Endometrial microvascular endothelial cells (primary cell): ENCODE data around the gene MBD3L3. TPM values are rescaled to one million over a fixed set of nuclear protein-coding genes. Genes with fewer than 3 reads are reported as not detected.

Source experiments
- in situ Hi-C: cut with HindIII; loops from 2 replicates; pipeline ENCODE4 v1.10.0; 2017; ENCODE audit warnings: low sequenced_read_pairs, low pct_unique_long_range_greater_than_20kb; ENCODE audit errors: inconsistent ontology term
- total RNA-seq: library from RNA; depleted of rRNA; stranded (reverse); fragments of >200 nt; gene quantifications from one replicate; pipeline ENCODE4 v1.2.3, GENCODE V29; 2015; ENCODE audit errors: inconsistent ontology term

Gene MBD3L3
- total RNA-seq, 1 donor from 2014 or later = not detected

DNA sequence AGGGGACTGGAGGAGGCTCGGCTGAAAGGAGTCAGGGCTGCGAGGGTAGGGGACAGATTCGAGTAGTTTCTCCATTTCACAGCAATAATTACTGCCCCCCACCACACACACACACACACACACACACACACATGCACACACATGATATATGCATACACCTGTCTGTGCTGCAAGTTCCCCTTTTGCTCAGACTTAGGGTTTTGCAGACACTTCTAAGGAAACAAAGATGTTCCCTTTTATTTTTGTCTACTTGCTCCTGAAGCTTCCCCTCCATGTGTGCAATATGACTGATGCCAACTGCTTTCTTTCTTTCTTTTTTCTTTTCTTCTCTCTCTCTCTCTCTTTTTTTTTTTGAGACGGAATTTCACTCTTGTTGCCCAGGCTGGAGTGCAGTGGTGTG is 50.6 kb downstream of the MBD3L3 start:
- in situ Hi-C loops = no loop called here

Other genes with a start within 250 kb of the MBD3L3 start
- gene ADGRE1, start 171.1 kb downstream of the MBD3L3 start, total RNA-seq = not detected
- not detected for gene MBD3L2B, start 37.2 kb downstream of the MBD3L3 start, total RNA-seq
- gene MBD3L5, start 28.1 kb downstream of the MBD3L3 start, total RNA-seq = not detected
- not detected for gene MBD3L4, start 18.5 kb downstream of the MBD3L3 start, total RNA-seq
- not detected for gene MBD3L2, start 9.4 kb downstream of the MBD3L3 start, total RNA-seq
- gene ZNF557, start 11.0 kb upstream of the MBD3L3 start, total RNA-seq = 4.6 TPM
- 9.5 TPM for gene INSR, start 235.7 kb upstream of the MBD3L3 start, total RNA-seq